Liver (tissue), 3 donors: ENCODE measurements around the gene GALNTL6.

ENCODE experiments used
- ATF3 ChIP-seq: IDR thresholded peaks from 2 replicates; pipeline ENCODE4 v1.6.1; 2016; ENCODE audit warnings: antibody characterized with exemption
- CTCF ChIP-seq: fragments of 150-350 bp; IDR thresholded peaks from 2 replicates; pipeline ENCODE4 v1.5.1; 2017; ENCODE audit warnings: improper control_type of control experiment, low read depth, low read length; ENCODE audit not compliant: missing input control
- FOXA1 ChIP-seq: IDR thresholded peaks from 2 replicates; pipeline ENCODE4 v1.6.1; 2016; ENCODE audit warnings: antibody characterized with exemption
- GABPA ChIP-seq, 2 donors: IDR thresholded peaks in 1 of 2; conservative IDR thresholded peaks in 1 of 2; 2 replicates each; pipeline ENCODE4 v1.6.1; 2016; ENCODE audit warnings: antibody characterized with exemption in 2 of 2, mild to moderate bottlenecking in 1 of 2, moderate library complexity in 1 of 2
- SP1 ChIP-seq: IDR thresholded peaks from 2 replicates; pipeline ENCODE4 v1.6.1; 2018; ENCODE audit warnings: antibody characterized with exemption, mild to moderate bottlenecking
- YY1 ChIP-seq: IDR thresholded peaks from 2 replicates; pipeline ENCODE4 v1.6.1; 2016; ENCODE audit warnings: antibody characterized with exemption, mild to moderate bottlenecking
- donor health status: healthy.
- donor health status: healthy.

GRCh38 chr4:172838111-172838510 is 1024.9 kb downstream of the GALNTL6 start:
- TF ChIP-seq YY1 (no peak), FOXA1 (no peak), ATF3 (no peak), CTCF (no peak), GABPA (IDR thresholded peaks at IDR 0.05 in 1 of 2, conservative IDR thresholded peaks at IDR 0.05 in 1 of 2) (no peak), SP1 (no peak)
